ENCODE results near the gene ACOT13. TPM values are rescaled to one million over a fixed set of nuclear protein-coding genes. Genes with fewer than 3 reads are reported as not detected.

The ACOT13 gene
- total RNA-seq (2022) (29.4 and 31.4 TPM in 2 replicates), Bru-seq, nascent RNA (percentile 54 among the genes with signal in this experiment), BruChase-seq, experiment 1, labeled RNA remaining after a 6-hour chase (percentile 51 among the genes with signal in this experiment), BruChase-seq, experiment 2, labeled RNA remaining after a 2-hour chase (percentile 54 among the genes with signal in this experiment)
- long read RNA-seq, full-length matches to known transcripts = 81 of 92 reads
- long read RNA-seq, partial matches to known transcripts = 9 of 92 reads
- long read RNA-seq, other reads (novel, unspliced or antisense) = 2 of 92 reads

GRCh38 chr6:24666641-24667377 is at the start of gene ACOT13, which contains the start of gene TDP2:
Gene ACOT13, plus strand, starts transcription at chr6:24667077. Its CDS starts 187 bp downstream, at chr6:24667264.
Gene TDP2, minus strand, starts transcription at chr6:24666899. Its CDS starts 37 bp downstream, at chr6:24666862.
- Mint-ChIP-seq H3K9me3 (ENCODE audit: unreplicated experiment) (no peaks in the 10 kb centered on the region), H3K36me3 (ENCODE audit: insufficient read depth, unreplicated experiment) (peaks cover 32% of the 10 kb centered on the region), H3K4me3 (ENCODE audit: unreplicated experiment) (peak within 1 kb of the TSS; percentile 94), H3K4me1 (ENCODE audit: insufficient read depth, unreplicated experiment) (peaks cover 15% of the 10 kb centered on the region), H3K27me3 (ENCODE audit: insufficient read depth, unreplicated experiment) (no peaks in the 10 kb centered on the region), H3K27ac (ENCODE audit: low read depth, unreplicated experiment) (peak within 1 kb of the TSS; percentile 96)
- peak; percentile 97 for DNase-seq (ENCODE audit: unreplicated experiment)
- CTCF ChIA-PET = interaction anchor here (0.6 to 3.2 kb wide), 7 partner anchors 30 to 1708 kb away, joined by 3 to 36 read pairs (median 3); no protein-coding TSS in a partner anchor
- intact Hi-C loops (cut with micrococcal nuclease) = loop anchor here (1.0 kb wide), 1 partner anchor 86 kb away; no protein-coding TSS in a partner anchor
- peak; percentile 43 for TF ChIP-seq CTCF (IDR thresholded peaks at IDR 0.05; ENCODE audit: unreplicated experiment)
- no TSS peak for BruUV-seq (replicated peaks)
- POLR2A ChIA-PET = interaction anchor here (0.6 to 3.0 kb wide), 23 partner anchors 9 to 346 kb away, joined by 3 to 26 read pairs (median 3); partner anchors contain the start of genes ALDH5A1 and KIAA0319

DNA sequence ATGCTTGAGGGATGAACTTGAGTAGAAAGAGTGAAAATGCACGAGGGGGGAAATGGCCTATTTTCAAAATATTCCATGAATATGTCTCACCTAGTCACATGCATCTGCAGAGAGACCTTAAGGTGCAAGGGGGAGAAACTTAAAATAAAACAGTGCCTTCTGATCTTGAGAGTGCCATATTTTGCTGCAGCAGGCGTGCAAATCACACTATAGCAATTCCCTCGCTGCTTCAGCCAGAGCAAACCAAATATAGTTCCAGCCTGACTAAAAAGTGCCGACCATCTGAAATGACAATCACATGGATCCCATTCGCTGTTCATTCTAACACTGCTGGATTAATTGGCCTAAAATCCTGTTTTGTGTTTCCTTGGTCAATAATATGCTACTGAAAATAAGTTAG is 47.2 kb upstream of the ACOT13 start:
- ChIA-PET POLR2A (no interaction called here), CTCF (no interaction called here)
- DNase-seq (ENCODE audit: unreplicated experiment) = no peak
- Mint-ChIP-seq H3K27me3 (ENCODE audit: insufficient read depth, unreplicated experiment) (peaks cover 11% of the 10 kb centered on the region), H3K36me3 (ENCODE audit: insufficient read depth, unreplicated experiment) (no peaks in the 10 kb centered on the region), H3K4me1 (ENCODE audit: insufficient read depth, unreplicated experiment) (no peaks in the 10 kb centered on the region), H3K27ac (ENCODE audit: low read depth, unreplicated experiment) (no peak overlapping the region), H3K9me3 (ENCODE audit: unreplicated experiment) (no peaks in the 10 kb centered on the region), H3K4me3 (ENCODE audit: unreplicated experiment) (no peak overlapping the region)
- intact Hi-C loops (cut with micrococcal nuclease) = no loop called here
- TF ChIP-seq CTCF (IDR thresholded peaks at IDR 0.05; ENCODE audit: unreplicated experiment) = no peak
- BruUV-seq (replicated peaks) = no TSS peak

- POLR2A ChIA-PET = no interaction called here
- Mint-ChIP-seq H3K36me3 (ENCODE audit: insufficient read depth, unreplicated experiment) (no peaks in the 10 kb centered on the region), H3K27me3 (ENCODE audit: insufficient read depth, unreplicated experiment) (peaks cover 11% of the 10 kb centered on the region), H3K27ac (ENCODE audit: low read depth, unreplicated experiment) (no peak overlapping the region), H3K4me3 (ENCODE audit: unreplicated experiment) (no peak overlapping the region), H3K9me3 (ENCODE audit: unreplicated experiment) (no peaks in the 10 kb centered on the region), H3K4me1 (ENCODE audit: insufficient read depth, unreplicated experiment) (no peaks in the 10 kb centered on the region)
- CTCF ChIA-PET = no interaction called here
- TF ChIP-seq CTCF (IDR thresholded peaks at IDR 0.05; ENCODE audit: unreplicated experiment) = no peak
- no peak for DNase-seq (ENCODE audit: unreplicated experiment)
- intact Hi-C loops (cut with micrococcal nuclease) = no loop called here
- no TSS peak for BruUV-seq (replicated peaks)
These were observed 46.2 kb upstream of the ACOT13 start for GRCh38 chr6:24620637-24621036.

DNA sequence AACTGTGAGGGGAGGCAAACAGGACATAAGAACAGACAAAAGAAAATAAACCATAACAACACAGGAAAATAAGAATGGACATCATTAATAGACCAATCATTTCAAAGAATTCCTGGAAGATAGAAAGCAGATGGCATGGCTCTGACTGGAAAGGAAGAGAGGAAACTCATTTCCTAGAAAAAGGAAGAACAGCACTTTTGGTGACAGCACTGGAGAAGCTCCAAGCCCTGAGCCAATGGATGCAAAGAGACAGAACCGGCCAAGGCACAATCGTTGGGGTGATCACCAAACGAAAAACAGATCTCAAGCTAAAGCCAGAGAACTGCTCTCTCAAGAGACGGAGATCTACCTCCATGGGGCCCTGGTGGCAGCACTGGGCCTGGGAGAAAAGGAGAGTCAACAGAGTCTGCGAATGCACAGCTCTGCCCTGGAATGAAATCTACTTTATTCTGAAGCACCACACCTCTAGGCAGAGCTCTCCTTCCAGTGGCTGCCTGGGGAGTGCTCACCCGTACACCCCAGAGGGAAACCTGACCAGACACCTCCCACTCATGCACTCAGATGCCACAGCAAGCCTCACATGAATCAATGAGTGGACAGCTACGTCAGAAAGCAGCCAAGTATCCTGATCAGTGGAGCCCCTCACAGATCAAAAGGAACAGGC is 45.1 kb upstream of the ACOT13 start:
- intact Hi-C loops (cut with micrococcal nuclease) = no loop called here
- Mint-ChIP-seq H3K27ac (ENCODE audit: low read depth, unreplicated experiment) (no peak overlapping the region), H3K36me3 (ENCODE audit: insufficient read depth, unreplicated experiment) (no peaks in the 10 kb centered on the region), H3K9me3 (ENCODE audit: unreplicated experiment) (no peaks in the 10 kb centered on the region), H3K27me3 (ENCODE audit: insufficient read depth, unreplicated experiment) (peaks cover 11% of the 10 kb centered on the region), H3K4me1 (ENCODE audit: insufficient read depth, unreplicated experiment) (no peaks in the 10 kb centered on the region), H3K4me3 (ENCODE audit: unreplicated experiment) (no peak overlapping the region)
- CTCF ChIA-PET = interaction anchor here (0.5 kb wide), 1 partner anchor 37 kb away, joined by 4 read pairs; no protein-coding TSS in a partner anchor
- no peak for DNase-seq (ENCODE audit: unreplicated experiment)
- POLR2A ChIA-PET = interaction anchor here (0.8 to 1.0 kb wide), 2 partner anchors 45 to 100 kb away, joined by 3 read pairs; partner anchors contain the start of genes ACOT13 and TDP2
- BruUV-seq (replicated peaks) = no TSS peak
- TF ChIP-seq CTCF (IDR thresholded peaks at IDR 0.05; ENCODE audit: unreplicated experiment) = no peak

All from MCF 10A (cell line).